GM13977 (cell line): ENCODE results near the gene FLT3.

ENCODE experiments used
- DNase-seq: peaks from one replicate; pipeline ENCODE4 v3.0.0; 2012; ENCODE audit warnings: low spot score
- CTCF ChIP-seq: IDR thresholded peaks from 2 replicates; pipeline ENCODE4 v1.5.1; 2012; ENCODE audit warnings: mild to moderate bottlenecking, control low read depth; ENCODE audit not compliant: insufficient read depth; ENCODE audit errors: extremely low read depth, missing control alignments
- in situ Hi-C: fragments of 300-500 bp; cut with MboI; formaldehyde crosslinking; loops from one replicate; pipeline ENCODE4 v1.12.0; 2022; ENCODE audit warnings: low sequenced_read_pairs, low pct_unique_long_range_greater_than_20kb, mixed read lengths, inconsistent platforms; ENCODE audit not compliant: unreplicated experiment

FLT3 gene

GRCh38 chr13:27960362-27961226 is 139.8 kb downstream of the FLT3 start:
- peak; percentile 66 for TF ChIP-seq CTCF
- in situ Hi-C loops = no loop called here
- peak; percentile 75 for DNase-seq

- DNase-seq = no peak
- in situ Hi-C loops = no loop called here
- TF ChIP-seq CTCF = no peak
Measured at GRCh38 chr13:27959976-27960361, 140.4 kb downstream of the FLT3 start.

- TF ChIP-seq CTCF = no peak
- DNase-seq = no peak
- in situ Hi-C loops = no loop called here
Measured at GRCh38 chr13:27956576-27957300, 143.6 kb downstream of the FLT3 start.

- no peak for TF ChIP-seq CTCF
- no peak for DNase-seq
- in situ Hi-C loops = no loop called here
Measured at GRCh38 chr13:27955014-27955591, 145.3 kb downstream of the FLT3 start.

GRCh38 chr13:27954406-27954851 is 145.9 kb downstream of the FLT3 start:
- in situ Hi-C loops = no loop called here
- DNase-seq = peak; percentile 49
- no peak for TF ChIP-seq CTCF

GRCh38 chr13:27953676-27954405 is 146.5 kb downstream of the FLT3 start:
- in situ Hi-C loops = no loop called here
- peak; percentile 99 for TF ChIP-seq CTCF
- DNase-seq = peak; percentile 92
